H9 (cell line): ENCODE results near the gene LRRC28. TPM values are rescaled to one million over a fixed set of nuclear protein-coding genes. Genes with fewer than 3 reads are reported as not detected.
A peak's percentile ranks its signal among the peaks of the same experiment; 100 is the strongest.

Experiments used
- DNase-seq: peaks from one replicate; pipeline ENCODE4 v3.0.0-alpha.2; 2017
- H2AFZ ChIP-seq: one replicate; pipeline ENCODE4 v1.6.1; 2013; ENCODE audit warnings: mild to moderate bottlenecking, low read length, control low read depth, moderate library complexity
- H2AK5ac ChIP-seq: 2 replicates; pipeline ENCODE4 v1.6.1; 2013; ENCODE audit warnings: low read length, control low read depth, mixed read lengths; ENCODE audit not compliant: insufficient read length
- H2BK120ac ChIP-seq: one replicate; pipeline ENCODE4 v1.6.1; 2013; ENCODE audit warnings: low read depth, mild to moderate bottlenecking, low read length, control low read depth, inconsistent platforms; ENCODE audit not compliant: poor library complexity, severe bottlenecking
- H2BK12ac ChIP-seq: 2 replicates; pipeline ENCODE4 v1.6.1; 2013; ENCODE audit warnings: low read length, control low read depth, mixed read lengths, low read depth; ENCODE audit not compliant: insufficient read length
- H2BK15ac ChIP-seq: 2 replicates; pipeline ENCODE4 v1.6.1; 2013; ENCODE audit warnings: low read depth, low read length, control low read depth
- H2BK20ac ChIP-seq: one replicate; pipeline ENCODE4 v1.6.1; 2013; ENCODE audit warnings: low read depth, mild to moderate bottlenecking, low read length, control low read depth, inconsistent platforms; ENCODE audit not compliant: poor library complexity, severe bottlenecking
- H2BK5ac ChIP-seq: 2 replicates; pipeline ENCODE4 v1.6.1; 2013; ENCODE audit warnings: low read length, control low read depth, mixed read lengths; ENCODE audit not compliant: insufficient read length
- H3K14ac ChIP-seq: 2 replicates; pipeline ENCODE4 v1.6.1; 2013; ENCODE audit warnings: low read length, control low read depth; ENCODE audit not compliant: insufficient read depth
- H3K18ac ChIP-seq: 2 replicates; pipeline ENCODE4 v1.6.1; 2013; ENCODE audit warnings: low read depth, mild to moderate bottlenecking, mixed read lengths, low read length, control low read depth; ENCODE audit not compliant: insufficient read length
- H3K23ac ChIP-seq: 2 replicates; pipeline ENCODE4 v1.6.1; 2013; ENCODE audit warnings: low read length, control low read depth, mixed read lengths, low read depth; ENCODE audit not compliant: insufficient read length
- H3K23me2 ChIP-seq: 2 replicates; pipeline ENCODE4 v1.6.1; 2013; ENCODE audit warnings: low read depth, mild to moderate bottlenecking, mixed read lengths, low read length, control low read depth; ENCODE audit not compliant: insufficient read length, poor library complexity, severe bottlenecking
- H3K27ac ChIP-seq: 2 replicates; pipeline ENCODE4 v1.5.1; 2013; ENCODE audit warnings: low read length, control low read depth, mixed read lengths, low read depth; ENCODE audit not compliant: insufficient read length
- H3K27me3 ChIP-seq: 2 replicates; pipeline ENCODE4 v1.6.1; 2013; ENCODE audit warnings: low read length, control low read depth, inconsistent platforms; ENCODE audit not compliant: insufficient read depth
- H3K4ac ChIP-seq: 2 replicates; pipeline ENCODE4 v1.6.1; 2013; ENCODE audit warnings: low read depth, mild to moderate bottlenecking, control low read depth, inconsistent platforms, low read length, moderate library complexity
- H3K4me1 ChIP-seq: 2 replicates; pipeline ENCODE4 v1.6.1; 2013; ENCODE audit warnings: low read length, control low read depth, inconsistent platforms; ENCODE audit not compliant: insufficient read depth
- H3K4me2 ChIP-seq: 2 replicates; pipeline ENCODE4 v1.6.1; 2013; ENCODE audit warnings: low read length, control low read depth, mixed read lengths; ENCODE audit not compliant: insufficient read length, insufficient read depth
- H3K56ac ChIP-seq: 2 replicates; pipeline ENCODE4 v1.6.1; 2013; ENCODE audit warnings: low read depth, mild to moderate bottlenecking, mixed read lengths, low read length, control low read depth; ENCODE audit not compliant: insufficient read length
- H3K79me1 ChIP-seq: 2 replicates; pipeline ENCODE4 v1.6.1; 2013; ENCODE audit warnings: low read depth, mild to moderate bottlenecking, moderate library complexity, low read length, control low read depth, inconsistent platforms; ENCODE audit not compliant: insufficient read depth, poor library complexity, severe bottlenecking
- H3K79me2 ChIP-seq: 2 replicates; pipeline ENCODE4 v1.6.1; 2013; ENCODE audit warnings: low read length, control low read depth, inconsistent platforms; ENCODE audit not compliant: insufficient read depth
- H3K9ac ChIP-seq: 2 replicates; pipeline ENCODE4 v1.6.1; 2013; ENCODE audit warnings: low read length, control low read depth, mixed read lengths; ENCODE audit not compliant: insufficient read length; ENCODE audit errors: extremely low read depth
- H3K9me3 ChIP-seq: one replicate; pipeline ENCODE4 v1.6.1; 2013; ENCODE audit warnings: low read depth, low read length, inconsistent platforms; ENCODE audit not compliant: control insufficient read depth
- H3T11ph ChIP-seq: one replicate; pipeline ENCODE4 v1.6.1; 2013; ENCODE audit warnings: mild to moderate bottlenecking, low read length, control low read depth, inconsistent platforms
- H4K20me1 ChIP-seq: one replicate; pipeline ENCODE4 v1.6.1; 2013; ENCODE audit not compliant: control insufficient read depth, insufficient read length, insufficient read depth
- H4K5ac ChIP-seq: 2 replicates; pipeline ENCODE4 v1.6.1; 2013; ENCODE audit warnings: low read depth, mild to moderate bottlenecking, mixed read lengths, low read length, control low read depth; ENCODE audit not compliant: insufficient read length
- H4K8ac ChIP-seq: replicated peaks from 2 replicates; pipeline ENCODE4 v1.6.1; 2013; ENCODE audit warnings: low read length, control low read depth, mixed read lengths, low read depth; ENCODE audit not compliant: insufficient read length
- H4K91ac ChIP-seq: 2 replicates; pipeline ENCODE4 v1.6.1; 2013; ENCODE audit warnings: low read depth, mild to moderate bottlenecking, moderate library complexity, mixed read lengths, low read length, control low read depth; ENCODE audit not compliant: insufficient read length
- H3K27ac Mint-ChIP-seq, 3 experiments: 2 replicates in 2 of 3; 3 replicates in 1 of 3; pipeline ENCODE4 v1.8.0; 2020 to 2021; ENCODE audit warnings: mixed read lengths in 3 of 3, mild to moderate bottlenecking in 1 of 3, moderate library complexity in 1 of 3
- H3K27me3 Mint-ChIP-seq: 2 replicates; pipeline ENCODE4 v1.8.0; 2021; ENCODE audit warnings: low read depth, mild to moderate bottlenecking, moderate library complexity, mixed read lengths
- H3K36me3 Mint-ChIP-seq, 3 experiments: 2 replicates in 2 of 3; 3 replicates in 1 of 3; pipeline ENCODE4 v1.8.0; 2020 to 2021; ENCODE audit warnings: low read depth in 3 of 3, mixed read lengths in 3 of 3; ENCODE audit not compliant: insufficient read depth in 1 of 3
- H3K4me1 Mint-ChIP-seq, 2 experiments: 2 replicates each; pipeline ENCODE4 v1.8.0; 2020; ENCODE audit warnings: mixed read lengths in 2 of 2
- H3K4me3 Mint-ChIP-seq, 2 experiments: 2 replicates in 1 of 2; 3 replicates in 1 of 2; pipeline ENCODE4 v1.8.0; 2020 to 2021; ENCODE audit warnings: mild to moderate bottlenecking in 2 of 2, mixed read lengths in 2 of 2, moderate library complexity in 1 of 2
- H3K9me3 Mint-ChIP-seq, 2 experiments: 2 replicates in 1 of 2; 3 replicates in 1 of 2; pipeline ENCODE4 v1.8.0; 2020; ENCODE audit warnings: mild to moderate bottlenecking in 2 of 2, mixed read lengths in 2 of 2, moderate library complexity in 1 of 2
- WGBS: extraction: QIAGEN DNeasy Blood & Tissue Kit; methylation state at CpG from one replicate; pipeline ENCODE4 v1.1.7; 2013; ENCODE audit warnings: missing lambda C conversion rate, low lambda C conversion rate, mixed read lengths; ENCODE audit not compliant: insufficient read length; ENCODE audit errors: extremely low coverage; 5-methylcytosine and 5-hydroxymethylcytosine counted together
- total RNA-seq: library from RNA; stranded (reverse); gene quantifications from 2 replicates; pipeline ENCODE4 v1.2.1, GENCODE V29; 2021
- TF ChIP-seq, protein P1 (sequence below): fragments of 200-600 bp; sonication (generic); conservative IDR thresholded peaks from 3 replicates; pipeline ENCODE4 v1.8.0; 2021; ENCODE audit warnings: antibody characterized with exemption, mild to moderate bottlenecking

The LRRC28 gene
- total RNA-seq, 1 experiment from 2014 or later: 17.6 TPM

DNA sequence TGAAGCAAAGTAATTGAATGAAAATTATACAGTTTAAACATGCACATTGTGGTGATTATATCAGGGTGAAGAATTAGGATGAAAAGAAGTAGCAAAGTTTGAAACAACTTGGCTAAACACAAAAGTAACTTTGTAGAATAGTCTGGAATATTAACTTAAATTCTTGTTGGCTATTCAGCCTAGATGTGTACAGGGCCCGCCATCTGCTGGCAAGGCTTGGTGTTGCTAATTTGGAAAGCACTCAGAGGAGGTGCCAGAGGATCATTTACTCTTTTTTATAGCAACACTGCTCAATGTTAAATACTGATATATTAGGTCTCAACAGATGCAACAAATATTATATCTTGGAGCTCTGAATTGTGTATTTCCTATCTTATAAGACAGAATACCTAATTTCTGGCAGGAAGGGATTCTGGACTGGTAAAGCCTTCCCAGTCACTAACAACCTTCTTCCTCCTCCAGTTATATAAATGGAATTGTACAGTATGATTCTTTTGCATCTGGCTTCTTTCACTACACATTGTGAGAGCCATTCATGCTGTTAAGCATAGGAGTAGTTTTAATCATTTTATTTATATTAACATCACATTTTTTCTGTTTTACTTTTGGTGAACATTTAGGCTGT is 38.0 kb upstream of the LRRC28 start:
- no peak overlapping the region for H2BK12ac ChIP-seq
- H3K4me1 ChIP-seq: no peaks in the 10 kb centered on the region
- H2AK5ac ChIP-seq: no peak overlapping the region
- H2BK120ac ChIP-seq: no peak overlapping the region
- no peak overlapping the region for H3K23ac ChIP-seq
- no peak overlapping the region for H2BK15ac ChIP-seq
- H3K4me1 Mint-ChIP-seq: peaks cover 6 to 8% of the 10 kb centered on the region in 2 experiments; a peak in 3 of 4 replicates
- H3K79me1 ChIP-seq: no peaks in the 10 kb centered on the region
- no peak overlapping the region for H2BK5ac ChIP-seq
- no peaks in the 10 kb centered on the region for H3K79me2 ChIP-seq
- peak; percentile 36 for DNase-seq
- no peak overlapping the region for H3K14ac ChIP-seq
- H2BK20ac ChIP-seq: no peak overlapping the region
- TF ChIP-seq, protein P1, sequence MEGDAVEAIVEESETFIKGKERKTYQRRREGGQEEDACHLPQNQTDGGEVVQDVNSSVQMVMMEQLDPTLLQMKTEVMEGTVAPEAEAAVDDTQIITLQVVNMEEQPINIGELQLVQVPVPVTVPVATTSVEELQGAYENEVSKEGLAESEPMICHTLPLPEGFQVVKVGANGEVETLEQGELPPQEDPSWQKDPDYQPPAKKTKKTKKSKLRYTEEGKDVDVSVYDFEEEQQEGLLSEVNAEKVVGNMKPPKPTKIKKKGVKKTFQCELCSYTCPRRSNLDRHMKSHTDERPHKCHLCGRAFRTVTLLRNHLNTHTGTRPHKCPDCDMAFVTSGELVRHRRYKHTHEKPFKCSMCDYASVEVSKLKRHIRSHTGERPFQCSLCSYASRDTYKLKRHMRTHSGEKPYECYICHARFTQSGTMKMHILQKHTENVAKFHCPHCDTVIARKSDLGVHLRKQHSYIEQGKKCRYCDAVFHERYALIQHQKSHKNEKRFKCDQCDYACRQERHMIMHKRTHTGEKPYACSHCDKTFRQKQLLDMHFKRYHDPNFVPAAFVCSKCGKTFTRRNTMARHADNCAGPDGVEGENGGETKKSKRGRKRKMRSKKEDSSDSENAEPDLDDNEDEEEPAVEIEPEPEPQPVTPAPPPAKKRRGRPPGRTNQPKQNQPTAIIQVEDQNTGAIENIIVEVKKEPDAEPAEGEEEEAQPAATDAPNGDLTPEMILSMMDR: peak; percentile 93
- no peaks in the 10 kb centered on the region for H3K9me3 Mint-ChIP-seq
- no peak overlapping the region for H4K5ac ChIP-seq
- H2AFZ ChIP-seq: no peak overlapping the region
- no peak overlapping the region for H3K4ac ChIP-seq
- WGBS: no CpG with 5 or more reads among the region's 1 CpG
- H4K8ac ChIP-seq: no peak overlapping the region
- no peak overlapping the region for H3K27ac ChIP-seq
- no peaks in the 10 kb centered on the region for H3K27me3 Mint-ChIP-seq
- no peak overlapping the region for H3K27ac Mint-ChIP-seq
- H3K9me3 ChIP-seq: no peaks in the 10 kb centered on the region
- H3K23me2 ChIP-seq: no peaks in the 10 kb centered on the region
- H3K36me3 Mint-ChIP-seq: peaks cover 4 to 20% (median 10%) of the 10 kb centered on the region in 3 experiments; a peak in 5 of 7 replicates
- no peak overlapping the region for H3K4me3 Mint-ChIP-seq
- H3K27me3 ChIP-seq: no peaks in the 10 kb centered on the region
- H4K91ac ChIP-seq: no peak overlapping the region
- H3K4me2 ChIP-seq: no peak overlapping the region
- no peak overlapping the region for H3K56ac ChIP-seq
- H3K9ac ChIP-seq: no peak overlapping the region
- no peak overlapping the region for H3T11ph ChIP-seq
- H4K20me1 ChIP-seq: no peaks in the 10 kb centered on the region
- H3K18ac ChIP-seq: no peak overlapping the region
